ENCODE data around the gene KRT13.

Gene KRT13

GRCh38 chr17:41467561-41467960, 37.9 kb downstream of the KRT13 start:
- DNase-seq (ENCODE audit: low spot score): no peak

GRCh38 chr17:41466988-41467387, 38.4 kb downstream of the KRT13 start, which contains the start of gene KRT32:
KRT32 (minus strand) TSS chr17:41467386; CDS start chr17:41467325, 61 bp downstream.
- no peak for DNase-seq (ENCODE audit: low spot score)

DNA sequence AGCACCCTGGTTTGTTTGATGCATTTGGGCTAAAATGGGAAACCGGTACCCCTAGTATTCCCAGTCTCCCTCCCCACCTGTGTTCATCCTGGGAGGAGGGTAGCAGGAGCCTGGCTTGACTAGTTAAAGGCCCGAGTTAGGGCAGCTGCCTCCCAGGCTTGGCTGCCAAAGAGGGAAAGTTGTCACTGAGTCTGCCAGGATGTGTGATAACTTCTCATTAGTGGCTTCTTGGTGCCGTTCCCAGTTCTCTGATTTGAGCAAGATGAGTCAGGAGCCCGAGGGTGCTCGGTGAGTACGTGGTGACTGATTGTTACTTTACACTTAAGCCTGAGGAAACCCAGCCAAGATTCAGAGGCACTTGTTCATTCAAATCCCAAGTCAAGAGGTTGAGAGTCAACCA, 40.7 kb downstream of the KRT13 start:
- no peak for DNase-seq (ENCODE audit: low spot score)

DNA sequence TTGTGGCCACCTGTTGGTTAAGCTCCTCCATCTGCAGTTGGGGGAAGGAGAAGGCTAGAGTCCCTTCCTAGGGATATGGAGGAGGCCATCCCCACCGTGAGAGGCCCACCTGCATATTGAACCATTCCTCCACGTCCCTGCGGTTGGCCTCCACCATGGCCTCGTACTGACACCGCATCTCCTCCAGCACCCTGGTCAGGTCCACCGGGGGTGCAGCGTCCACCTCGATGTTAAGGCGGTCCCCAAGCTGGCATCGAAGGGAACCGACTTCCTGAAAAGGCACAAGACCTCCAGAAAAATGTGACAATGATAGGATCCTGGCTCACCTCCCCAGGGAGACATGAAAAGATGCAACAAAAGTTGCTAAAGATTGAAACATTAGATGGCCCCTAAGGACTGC, 41.2 kb downstream of the KRT13 start:
- no peak for DNase-seq (ENCODE audit: low spot score)

DNA sequence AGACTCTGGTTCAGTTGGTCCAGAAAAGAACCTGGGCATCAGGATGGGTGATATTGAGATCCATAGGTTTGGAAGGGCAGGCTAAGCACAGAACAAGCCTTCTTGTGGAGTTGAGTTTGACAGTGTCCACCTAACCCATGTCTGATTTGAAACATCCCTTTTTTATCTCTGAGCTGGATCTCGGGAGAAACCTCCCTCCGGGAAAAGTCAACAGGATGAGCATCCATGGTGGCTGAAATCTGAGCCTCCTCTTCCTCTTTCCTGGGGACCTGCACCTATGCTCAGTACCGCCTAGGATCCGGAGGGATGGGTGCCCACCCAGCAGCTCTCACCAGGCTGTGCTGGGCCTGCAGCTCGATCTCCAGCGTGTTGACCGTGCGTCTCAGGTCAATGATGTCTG, 41.7 kb downstream of the KRT13 start:
- no peak for DNase-seq (ENCODE audit: low spot score)

GRCh38 chr17:41462705-41463104, 42.7 kb downstream of the KRT13 start:
- no peak for DNase-seq (ENCODE audit: low spot score)

DNA sequence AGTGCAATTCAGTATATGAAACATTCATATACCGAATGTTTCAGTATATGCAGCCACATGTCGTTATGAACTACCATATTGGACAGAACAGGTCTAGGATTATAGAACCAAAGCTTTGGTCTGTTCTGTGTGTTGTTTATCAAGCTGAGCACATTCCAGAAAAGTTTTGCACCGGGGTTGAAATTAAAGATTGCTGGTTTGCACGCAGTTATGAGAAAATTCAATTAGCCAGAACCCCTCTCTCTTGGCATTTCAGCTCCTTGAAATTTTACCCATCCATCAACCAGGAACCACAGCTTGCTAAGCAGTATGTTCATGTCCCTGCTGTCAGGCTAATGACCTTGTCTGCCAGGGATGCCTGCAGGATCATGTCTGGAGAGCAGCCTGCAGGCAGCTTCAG, 47.7 kb downstream of the KRT13 start:
- no peak for DNase-seq (ENCODE audit: low spot score)

DNA sequence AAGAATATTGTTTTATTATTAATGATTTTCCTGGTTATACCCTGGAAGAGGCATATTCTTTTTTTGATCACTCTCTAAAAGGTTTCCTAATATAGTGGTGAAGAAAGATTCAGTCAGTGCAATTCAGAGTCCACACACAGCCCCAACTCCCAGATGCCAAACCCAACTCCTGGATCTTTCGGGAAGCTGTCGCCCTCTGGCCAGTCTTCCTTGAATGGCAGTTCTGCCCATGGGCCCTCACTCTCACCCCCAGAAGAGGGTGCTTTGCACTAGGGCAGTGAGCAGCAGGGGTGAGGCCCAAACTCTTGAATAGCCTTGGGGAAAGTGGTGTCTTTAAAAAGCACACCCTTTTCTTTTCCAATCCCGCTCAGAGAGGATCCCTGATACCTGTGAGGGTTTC, 49.2 kb downstream of the KRT13 start:
- peak; percentile 29 for DNase-seq (ENCODE audit: low spot score)

DNA sequence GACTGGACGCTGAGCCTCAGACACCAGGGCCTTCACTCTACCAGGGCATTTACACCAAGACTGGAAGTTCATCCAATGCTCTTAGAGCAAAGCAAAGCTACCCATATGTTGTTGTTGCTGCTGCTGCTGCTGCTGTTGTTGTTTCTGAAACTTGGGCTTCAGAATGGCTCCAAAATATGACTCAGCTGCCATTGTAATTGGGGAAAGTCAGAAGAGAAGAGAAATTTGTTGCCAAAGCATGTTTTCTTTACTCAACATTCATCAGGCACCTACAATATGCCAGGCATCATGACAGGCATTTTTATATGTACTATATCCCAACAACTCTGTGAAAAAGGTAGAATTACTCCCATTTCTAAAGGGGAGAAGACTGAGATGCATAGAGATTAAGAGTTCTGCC, 50.2 kb downstream of the KRT13 start:
- DNase-seq (ENCODE audit: low spot score): no peak

- no peak for DNase-seq (ENCODE audit: low spot score)
Observed at GRCh38 chr17:41453066-41453465, 52.3 kb downstream of the KRT13 start.

- DNase-seq (ENCODE audit: low spot score): no peak
Observed at GRCh38 chr17:41452281-41452680, 53.1 kb downstream of the KRT13 start.

GRCh38 chr17:41451154-41451728, 54.2 kb downstream of the KRT13 start:
- DNase-seq (ENCODE audit: low spot score): no peak
